Iris pigment epithelial cell (primary cell): Measurements from ENCODE around the gene TRHDE.

Source experiments
- DNase-seq: peaks from one replicate; pipeline ENCODE4 v3.0.0-alpha.2; 2011; ENCODE audit warnings: low read depth

TRHDE gene

DNA sequence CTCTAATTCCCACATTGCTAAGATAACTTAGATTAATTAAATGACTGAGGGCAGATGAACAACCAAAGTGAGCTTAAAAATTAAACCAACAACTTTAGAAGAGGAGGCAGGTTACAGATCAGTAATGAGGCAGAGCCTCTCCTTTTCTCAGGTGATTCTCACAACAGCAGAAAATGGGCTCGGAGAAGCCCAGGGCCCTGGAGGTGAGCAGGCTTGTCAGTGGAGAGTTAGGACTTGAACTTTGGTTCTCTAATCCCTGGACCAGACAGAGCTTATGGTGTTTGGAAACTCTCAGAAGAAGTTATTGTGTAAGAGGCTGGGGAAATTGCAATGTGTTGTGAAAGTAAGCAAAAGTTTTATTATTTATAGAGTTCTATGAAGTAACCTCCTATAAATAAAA, 2.8 kb downstream of the TRHDE start:
- peak; percentile 96 for DNase-seq

DNA sequence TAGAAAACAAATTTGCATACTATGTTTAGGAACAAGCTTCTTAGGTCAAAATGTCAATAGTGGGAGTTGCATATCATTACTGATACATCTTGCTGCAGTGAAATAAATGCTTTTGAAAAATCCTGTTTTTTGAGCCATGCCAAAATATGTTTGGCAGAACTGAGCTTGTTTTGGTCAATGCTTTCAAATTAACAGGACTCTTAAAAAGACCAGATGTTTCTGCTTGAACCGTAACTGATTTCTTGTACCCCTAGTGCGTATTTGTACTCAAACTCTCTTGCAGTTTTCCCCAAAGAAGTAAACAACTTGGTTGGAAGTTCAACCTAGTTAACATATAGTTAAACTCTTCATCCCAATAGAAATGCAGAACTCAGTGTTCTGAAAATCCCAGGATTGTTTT, 3.4 kb downstream of the TRHDE start:
- DNase-seq: no peak

DNA sequence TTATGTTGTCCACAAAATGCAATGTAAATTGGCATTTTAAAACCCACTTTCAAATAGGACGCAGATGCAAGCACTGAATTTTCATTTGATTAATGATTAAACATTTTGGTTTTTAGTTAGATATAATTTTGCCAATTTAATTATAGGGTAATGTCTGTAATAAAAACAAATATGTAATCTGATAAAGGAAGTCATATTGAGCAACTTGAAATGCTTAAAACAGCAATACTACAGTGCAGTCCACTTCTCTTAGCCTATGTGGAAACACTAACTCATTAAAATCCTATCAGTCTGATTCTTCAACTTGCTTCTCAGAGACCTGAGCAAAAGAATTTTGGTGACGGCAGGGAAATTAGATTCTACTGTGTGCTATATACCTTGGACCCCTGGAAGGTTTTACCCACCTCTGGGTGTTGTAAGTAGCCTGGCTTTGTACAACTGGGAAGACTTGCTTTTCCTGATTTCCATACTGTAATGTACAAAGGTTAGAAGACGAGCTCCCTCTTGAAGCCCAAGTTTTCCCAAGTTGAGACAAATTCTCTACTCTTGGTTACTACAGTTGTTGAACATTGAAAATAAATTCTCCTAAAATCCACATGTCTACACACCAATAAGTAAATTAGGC, 4.1 kb downstream of the TRHDE start:
- peak; percentile 71 for DNase-seq

DNA sequence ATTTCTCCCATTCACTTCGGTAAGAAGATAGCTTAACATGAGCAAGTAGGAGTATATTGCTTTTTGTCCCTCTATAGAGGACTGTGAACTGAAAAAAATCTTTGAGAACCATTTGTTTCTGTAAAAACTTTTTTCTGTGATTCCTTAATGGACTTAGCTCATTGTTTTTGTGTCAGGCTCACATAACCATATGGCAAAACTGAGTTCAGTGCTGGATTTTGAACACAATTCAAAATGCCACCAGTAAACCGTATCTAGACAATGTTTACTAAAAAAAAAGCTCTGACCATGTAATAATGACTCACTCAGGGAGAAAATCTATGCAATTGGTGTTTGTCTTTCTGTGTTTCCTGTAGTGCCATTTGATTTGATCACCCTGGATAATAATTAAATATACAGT, 5.2 kb downstream of the TRHDE start:
- DNase-seq: peak; percentile 75

DNA sequence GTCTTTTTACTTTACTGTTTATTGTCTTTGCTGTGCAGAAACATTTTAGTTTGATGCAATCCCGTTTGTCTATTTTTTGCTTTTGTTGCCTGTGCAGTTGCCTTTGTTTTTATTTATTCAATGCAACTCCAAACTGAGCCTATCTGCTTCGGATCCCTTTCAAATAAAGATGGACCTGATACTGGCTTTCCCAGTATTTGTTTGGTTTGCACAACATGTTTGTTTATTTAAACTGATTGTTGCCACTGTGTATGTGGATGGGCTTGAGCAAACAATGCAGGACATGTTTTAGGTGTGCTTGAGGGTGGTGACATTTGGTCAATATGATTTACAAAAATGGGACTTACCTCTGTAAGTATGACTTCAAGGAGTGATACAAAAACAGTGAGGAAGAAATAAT, 6.7 kb downstream of the TRHDE start:
- no peak for DNase-seq

DNA sequence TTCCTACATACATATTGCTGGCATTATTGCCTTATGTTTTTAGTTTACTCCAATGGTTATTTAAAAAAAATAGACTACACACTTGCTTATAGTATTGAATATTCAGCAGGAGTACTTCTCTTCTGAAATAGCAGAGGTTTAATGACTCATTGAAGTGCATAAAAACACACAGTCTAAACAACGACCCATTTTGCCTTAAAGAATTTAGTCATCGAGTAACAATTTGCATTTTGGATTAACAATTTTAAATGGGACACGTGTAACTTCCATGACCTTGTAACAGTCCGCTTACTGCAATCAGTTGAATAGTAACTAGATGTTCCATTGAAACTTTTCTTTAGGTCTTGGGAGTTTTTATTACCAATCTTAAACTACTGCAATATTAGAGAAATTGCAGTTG, 9.0 kb downstream of the TRHDE start:
- DNase-seq: peak; percentile 83

DNA sequence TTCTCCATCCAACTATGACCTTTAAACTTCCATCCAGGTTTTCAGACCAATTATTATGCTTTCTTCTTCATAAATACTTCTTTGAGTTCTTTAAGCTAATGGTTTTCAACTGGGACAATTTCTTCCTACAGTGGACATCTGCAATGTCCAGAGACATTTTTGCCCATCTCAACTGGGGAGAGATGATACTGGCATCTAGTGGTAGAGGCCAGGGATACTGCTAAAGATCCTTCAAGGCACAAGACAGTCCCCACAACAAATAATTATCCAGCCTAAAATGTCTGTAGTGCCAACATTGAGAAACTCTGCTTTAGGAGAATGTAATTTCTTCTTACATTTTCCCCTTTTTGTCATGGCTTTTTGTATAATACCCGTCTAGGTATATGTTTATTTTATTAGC, 10.6 kb downstream of the TRHDE start:
- peak; percentile 66 for DNase-seq

DNA sequence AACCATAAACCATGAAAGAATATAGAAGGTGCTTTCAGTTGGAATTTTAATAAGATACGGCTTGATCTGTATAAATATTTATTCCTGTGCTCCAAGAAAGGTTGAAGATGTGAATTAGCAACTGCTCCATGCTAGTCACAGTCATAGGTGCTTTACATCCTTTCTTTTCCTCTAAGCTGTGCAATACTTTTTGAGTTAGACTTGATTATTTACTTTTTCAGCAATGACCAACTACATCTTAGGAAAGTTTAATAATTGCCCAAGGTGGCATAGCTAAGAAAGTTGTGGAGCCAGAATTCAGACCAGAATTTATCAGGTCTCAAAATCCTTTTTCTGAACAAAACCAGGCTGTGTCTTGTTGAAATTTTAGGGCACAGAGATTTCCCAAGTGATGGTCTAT, 13.7 kb downstream of the TRHDE start:
- DNase-seq: no peak

DNA sequence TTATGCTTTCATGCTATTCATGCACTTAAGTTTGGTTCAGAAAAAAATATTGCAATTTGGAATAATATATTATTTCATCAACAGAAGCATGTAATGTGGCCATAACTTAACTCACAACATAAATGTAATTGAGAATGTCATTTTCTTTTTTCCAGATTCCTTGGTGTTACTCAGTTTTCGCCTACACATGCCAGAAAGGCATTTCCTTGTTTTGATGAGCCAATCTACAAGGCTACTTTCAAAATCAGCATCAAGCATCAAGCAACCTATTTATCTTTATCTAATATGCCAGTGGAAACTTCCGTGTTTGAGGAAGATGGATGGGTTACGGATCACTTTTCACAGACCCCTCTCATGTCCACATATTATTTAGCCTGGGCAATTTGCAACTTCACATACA, 14.4 kb downstream of the TRHDE start:
- DNase-seq: peak; percentile 77

DNA sequence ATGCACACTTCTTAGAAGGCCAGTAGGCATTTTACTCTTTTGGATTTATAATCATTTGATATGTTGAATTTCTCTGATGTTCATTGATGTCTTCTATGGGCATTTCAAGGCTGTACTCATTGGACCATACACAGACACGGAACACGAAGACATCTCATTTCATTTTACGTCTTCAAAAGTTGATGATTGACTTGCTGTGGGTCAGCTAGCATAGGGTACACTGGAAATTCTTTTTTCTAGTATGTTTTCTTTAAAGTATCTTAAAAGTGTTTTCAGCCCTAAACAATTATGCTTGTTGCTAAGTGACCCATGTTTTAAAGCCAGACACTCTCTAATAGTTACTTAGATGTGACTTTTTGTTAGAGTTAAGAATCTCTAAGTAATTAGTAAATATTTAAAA, 16.3 kb downstream of the TRHDE start:
- DNase-seq: no peak

DNA sequence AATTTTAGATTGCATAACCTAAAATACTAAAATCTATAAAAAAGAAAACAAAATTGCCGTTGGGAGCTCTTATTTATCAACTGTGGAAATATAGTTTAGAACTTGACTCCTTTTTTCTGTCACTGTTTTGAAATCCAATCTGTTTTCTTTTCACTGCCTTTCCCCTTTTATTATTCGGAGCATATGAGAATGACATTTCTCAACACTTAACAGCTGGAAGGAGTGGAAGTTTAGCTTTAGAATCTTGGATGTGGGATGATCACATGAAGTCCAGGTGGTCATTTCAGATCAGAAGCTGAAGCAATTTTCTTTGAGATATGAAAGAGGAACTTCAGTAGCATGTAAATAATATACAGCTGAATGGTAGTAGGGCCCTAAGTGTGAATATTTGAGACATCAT, 16.7 kb downstream of the TRHDE start:
- peak; percentile 68 for DNase-seq

DNA sequence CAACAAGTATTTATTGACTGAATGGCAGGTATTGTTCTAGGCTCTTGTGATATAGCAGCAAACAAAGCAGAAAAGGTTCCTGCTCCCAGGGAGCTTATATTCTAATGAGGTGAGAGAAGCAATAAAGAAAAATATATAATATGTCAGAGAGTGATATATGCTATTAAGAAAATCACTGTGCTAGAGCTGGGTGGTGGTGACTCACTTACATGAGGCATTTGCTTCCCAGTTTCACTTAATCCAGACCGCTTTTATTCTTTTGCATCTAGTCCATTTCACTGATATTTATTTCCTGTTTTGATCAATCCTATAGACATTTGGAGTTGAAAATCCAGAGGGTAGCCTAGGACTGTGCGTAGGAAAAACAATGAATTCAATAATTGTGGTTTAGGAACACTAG, 17.5 kb downstream of the TRHDE start:
- DNase-seq: peak; percentile 75

DNA sequence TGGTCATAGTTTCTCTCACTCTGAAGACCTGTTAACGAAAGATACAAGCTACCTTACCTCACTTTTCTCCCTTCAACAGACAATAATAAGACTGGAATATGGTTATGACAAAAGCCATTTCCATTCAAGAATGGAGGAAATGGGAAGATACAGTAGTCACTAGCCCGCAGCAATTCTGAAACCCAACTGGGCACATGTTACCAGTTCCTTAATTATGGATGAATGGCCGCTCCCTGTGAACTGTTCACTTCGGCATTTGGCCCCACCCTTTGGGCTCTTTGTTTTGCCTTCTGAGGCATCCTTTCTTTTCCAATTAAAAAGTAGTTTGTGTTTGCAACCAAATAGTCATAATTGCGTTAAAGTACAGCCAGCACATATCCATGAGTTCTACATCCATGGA, 19.0 kb downstream of the TRHDE start:
- DNase-seq: no peak

DNA sequence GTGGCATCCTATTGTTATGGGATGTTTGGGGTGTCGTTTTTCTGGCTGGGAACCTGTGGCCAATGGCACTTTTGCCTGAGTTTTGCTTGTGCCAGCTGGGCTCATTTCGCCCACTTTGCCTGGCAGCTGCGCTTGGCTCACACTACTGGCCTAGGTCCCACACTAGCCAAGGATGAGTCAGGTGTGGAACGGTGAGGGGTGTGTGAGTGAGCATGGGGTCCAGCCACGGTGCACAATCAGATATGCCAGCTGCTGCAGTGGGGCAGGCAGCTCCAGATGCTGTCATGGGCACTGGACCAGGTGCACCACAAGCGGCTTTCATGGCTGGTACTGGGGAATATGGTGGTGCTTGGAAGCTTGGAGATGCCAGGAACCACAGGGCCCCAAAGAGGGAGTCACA, 21.5 kb downstream of the TRHDE start:
- no peak for DNase-seq

DNA sequence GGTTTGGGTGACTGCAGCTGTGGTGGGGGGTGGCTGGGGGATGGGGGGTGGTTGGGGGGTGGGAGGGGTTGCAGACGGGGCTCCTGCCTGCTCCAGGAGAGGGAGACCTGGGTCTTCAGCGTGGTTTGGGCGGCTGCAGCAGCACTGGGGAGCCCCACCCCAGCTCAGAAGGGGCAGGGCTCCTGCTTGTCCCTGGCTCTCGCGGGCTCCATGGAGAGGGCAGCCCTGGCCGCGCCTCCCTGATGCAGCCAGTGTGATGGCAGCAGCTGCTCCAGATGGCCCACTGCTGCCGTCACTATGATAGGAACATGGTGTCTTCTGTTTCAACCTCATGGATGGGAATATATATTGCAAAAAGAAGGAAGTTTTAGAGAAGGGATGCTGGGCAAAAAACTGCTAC, 22.9 kb downstream of the TRHDE start:
- no peak for DNase-seq

DNA sequence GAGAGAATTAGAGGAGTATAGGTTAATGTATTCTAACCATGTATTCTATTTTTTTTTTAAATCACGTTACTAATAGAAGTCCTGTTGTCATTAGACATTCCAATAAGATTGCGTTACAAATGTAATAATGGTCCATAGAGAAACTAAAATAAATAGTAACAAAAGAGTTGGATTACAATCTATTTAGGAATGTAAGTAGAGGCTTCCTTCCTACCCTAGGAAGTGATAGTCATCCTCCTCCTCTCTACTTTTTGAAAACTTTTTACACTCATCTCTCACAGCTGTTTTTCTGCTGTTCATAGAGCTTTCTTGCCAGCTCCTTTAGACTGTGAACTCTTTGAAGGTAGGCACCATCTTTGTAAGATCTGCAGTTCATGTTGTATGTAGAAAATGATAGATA, 23.6 kb downstream of the TRHDE start:
- peak; percentile 71 for DNase-seq

DNA sequence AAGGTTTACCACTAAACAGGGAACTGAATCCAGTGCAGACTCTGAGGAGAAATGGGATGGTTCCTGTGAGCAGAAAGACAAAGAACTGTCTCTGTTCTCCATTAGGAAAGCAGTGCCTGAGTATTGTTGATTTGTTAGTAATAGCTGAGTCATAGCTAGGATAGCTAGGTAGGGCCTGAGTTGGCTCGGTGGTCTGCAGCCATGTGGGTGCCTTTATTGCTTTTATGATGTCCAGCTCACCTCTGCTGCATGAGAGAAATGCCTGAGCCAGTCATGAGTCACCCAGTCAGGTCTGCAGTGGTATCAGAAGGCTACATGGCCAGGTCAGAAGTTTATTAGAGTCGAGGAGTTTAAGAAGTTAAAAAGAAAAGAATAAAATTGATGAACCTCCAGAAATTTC, 24.2 kb downstream of the TRHDE start:
- peak; percentile 85 for DNase-seq

DNA sequence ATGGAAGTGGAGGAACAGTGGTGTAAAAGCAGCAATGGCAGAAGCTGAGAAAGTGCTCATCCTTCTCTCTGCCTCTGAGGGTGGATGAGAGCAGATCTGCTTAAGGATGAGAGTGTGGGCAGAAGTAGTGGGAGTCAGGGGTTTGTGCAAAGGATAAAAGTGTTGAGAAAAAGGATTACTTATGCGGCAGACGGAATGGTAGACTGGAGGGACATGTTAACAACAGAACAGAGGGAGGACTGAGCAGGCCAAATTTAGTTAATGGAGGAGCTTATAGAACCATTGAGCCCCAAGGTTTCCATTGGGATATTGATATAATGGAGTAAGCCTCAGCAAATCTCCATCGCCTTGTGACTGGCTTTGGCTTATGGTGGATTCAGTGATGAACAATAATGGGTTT, 25.5 kb downstream of the TRHDE start:
- DNase-seq: no peak

DNA sequence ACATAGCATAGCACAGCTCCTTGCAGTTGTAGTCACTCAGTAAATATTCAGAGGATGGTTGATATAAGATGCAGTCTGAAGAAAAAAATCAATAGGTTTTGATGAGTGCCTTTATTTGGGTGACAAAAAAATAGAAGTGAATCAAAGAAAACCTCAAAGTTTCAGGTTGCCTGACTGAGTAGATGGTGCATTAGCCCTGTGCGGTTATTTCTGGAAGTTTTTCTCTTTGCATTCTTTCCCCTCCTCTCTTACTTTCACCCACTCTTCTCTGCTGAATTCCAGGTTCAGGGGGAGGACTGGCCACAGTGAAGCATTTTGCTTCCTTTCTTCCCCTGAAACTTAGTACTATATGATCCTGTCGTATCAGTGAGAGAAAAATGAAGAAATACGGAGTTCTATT, 28.6 kb downstream of the TRHDE start:
- DNase-seq: no peak

DNA sequence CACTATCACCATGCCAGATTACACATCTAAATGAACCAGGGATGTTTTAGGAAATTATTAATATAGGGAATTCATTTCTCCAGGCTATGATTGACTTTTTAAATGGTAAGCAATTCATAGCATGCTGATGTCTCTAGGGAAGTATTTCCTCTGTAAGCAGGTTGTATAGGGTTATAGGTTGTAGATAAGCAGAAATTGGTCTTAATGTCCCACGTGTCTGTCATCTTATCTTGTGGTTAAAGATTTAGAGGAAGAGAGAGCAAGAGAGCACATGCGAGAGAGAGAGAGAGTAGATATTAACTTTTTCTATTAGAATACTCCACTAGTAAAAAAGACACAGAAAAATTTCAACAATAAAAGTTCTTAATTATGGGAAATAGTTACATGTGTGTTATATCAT, 32.6 kb downstream of the TRHDE start:
- DNase-seq: no peak

DNA sequence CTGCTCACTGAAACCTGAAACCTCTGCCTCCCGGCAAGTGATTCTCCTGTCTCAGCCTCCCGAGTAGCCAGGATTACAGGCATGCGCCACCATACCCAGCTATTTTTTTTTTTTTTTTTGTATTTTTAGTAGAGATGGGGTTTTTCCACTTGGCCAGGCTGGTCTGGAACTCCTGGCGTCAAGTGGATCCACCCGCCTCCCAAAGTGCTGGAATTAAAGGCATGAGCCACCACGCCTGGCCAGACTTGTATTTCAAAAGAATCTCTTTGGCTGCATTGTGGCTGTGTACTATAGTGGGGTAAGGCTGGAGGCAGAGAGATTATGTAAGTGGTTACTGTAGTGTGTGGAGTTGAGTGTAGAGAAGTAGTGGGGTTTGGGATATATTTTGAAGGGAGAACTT, 35.1 kb downstream of the TRHDE start:
- no peak for DNase-seq

DNA sequence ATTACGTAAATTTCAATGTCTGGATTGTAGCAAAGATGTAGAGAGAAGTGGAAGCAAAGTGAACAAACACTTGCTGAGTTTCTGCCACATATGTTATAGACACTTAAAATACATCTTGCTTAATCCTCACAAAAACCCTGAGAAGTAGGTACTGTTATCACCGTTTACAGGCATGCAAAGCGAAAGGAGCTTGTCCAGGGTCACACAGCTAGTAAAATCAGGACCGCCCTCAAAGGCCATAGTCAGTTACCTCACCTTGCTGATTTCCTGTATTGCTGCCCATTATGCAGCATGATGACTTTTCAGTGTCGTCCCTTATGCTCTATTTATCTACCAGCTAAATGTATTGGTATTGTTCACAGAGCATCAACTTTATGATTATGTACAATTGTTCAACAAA, 39.8 kb downstream of the TRHDE start:
- DNase-seq: no peak

DNA sequence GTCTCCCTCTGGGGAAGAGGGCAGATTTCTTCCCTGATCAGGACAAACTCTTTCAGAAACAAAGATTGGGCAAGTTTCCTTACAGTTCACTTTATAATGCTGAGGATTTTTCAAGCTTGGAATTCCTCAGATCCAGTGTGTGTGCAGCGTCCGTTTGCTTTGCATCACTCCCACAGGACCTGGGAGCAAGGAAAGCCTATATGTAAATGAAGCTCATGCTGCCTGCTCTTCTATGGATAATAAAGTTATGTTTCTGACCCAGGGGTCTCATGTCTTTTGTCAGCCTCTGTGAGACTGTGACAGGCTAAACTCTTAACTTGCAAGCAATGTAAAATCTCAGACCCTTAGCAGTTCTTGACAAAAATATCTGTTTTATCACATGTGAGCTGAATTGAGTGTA, 41.6 kb downstream of the TRHDE start:
- peak; percentile 25 for DNase-seq

DNA sequence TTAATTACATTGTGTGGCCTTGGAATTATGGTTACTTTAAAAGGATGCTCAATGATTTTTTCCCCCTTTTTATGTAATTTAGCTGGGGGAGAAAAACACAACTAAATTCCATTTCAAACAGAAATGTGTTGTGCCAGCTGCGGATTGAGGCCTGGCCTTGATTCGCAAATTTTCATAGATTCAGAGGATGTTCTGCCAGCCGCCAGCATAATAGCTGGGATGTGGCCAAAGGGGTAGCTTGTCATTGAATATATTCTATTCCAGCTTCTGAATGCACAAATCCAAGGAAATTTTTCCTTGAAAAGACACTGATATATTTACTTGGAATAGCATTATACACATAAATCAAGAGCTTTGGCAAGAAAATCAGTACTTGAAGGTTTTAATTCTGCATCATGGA, 43.7 kb downstream of the TRHDE start:
- no peak for DNase-seq

DNA sequence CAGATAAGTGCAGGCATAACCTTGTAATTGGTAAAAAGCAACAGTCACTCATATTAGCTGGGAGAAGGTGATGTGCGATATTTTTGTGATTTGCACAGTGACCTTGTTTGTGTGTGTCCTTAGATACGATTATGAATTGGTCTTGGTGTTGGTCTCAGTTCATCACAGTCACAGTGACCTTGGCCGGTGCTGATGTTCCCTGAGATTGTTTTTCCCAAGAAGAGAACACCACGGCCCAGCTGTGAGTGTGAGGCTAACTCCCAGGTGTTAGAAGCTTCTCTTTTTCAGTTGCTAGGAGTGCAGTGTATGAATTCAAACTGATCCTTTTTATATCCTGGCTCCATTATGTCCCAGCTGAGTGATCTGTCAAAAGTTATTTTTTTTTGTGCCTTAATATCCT, 46.2 kb downstream of the TRHDE start:
- DNase-seq: no peak
